ENCODE measurements around the gene VAV3. TPM values are rescaled to one million over a fixed set of nuclear protein-coding genes. Genes with fewer than 3 reads are reported as not detected.

Gene VAV3
- total RNA-seq, 4 donors from 2014 or later: 117 to 239 (median 135) TPM

DNA sequence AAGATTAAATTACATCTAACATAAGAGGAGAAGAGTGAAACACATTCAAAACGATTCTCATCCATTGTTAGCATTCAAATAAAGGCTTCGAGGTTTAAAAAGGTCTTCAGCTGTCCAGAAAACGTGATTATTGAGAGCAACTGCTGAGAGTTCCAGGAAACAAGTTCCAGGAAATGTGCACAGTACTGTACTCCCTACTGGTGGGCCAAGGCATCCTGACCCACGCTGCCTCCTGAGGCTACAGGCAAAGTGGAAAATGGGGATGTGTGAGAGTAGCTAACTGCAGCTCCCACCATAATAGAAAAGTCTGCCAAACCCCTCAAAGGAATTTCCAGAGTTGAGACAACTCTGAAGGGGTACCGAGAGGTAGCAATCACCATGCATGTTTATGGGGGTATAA is 2.0 kb downstream of the VAV3 start:
- TF ChIP-seq EP300 (IDR thresholded peaks at IDR 0.05) (no peak), POLR2A (IDR thresholded peaks at IDR 0.05) (no peak), POLR2AphosphoS5 (IDR thresholded peaks at IDR 0.05) (no peak)
- TF ChIP-seq, protein P1, sequence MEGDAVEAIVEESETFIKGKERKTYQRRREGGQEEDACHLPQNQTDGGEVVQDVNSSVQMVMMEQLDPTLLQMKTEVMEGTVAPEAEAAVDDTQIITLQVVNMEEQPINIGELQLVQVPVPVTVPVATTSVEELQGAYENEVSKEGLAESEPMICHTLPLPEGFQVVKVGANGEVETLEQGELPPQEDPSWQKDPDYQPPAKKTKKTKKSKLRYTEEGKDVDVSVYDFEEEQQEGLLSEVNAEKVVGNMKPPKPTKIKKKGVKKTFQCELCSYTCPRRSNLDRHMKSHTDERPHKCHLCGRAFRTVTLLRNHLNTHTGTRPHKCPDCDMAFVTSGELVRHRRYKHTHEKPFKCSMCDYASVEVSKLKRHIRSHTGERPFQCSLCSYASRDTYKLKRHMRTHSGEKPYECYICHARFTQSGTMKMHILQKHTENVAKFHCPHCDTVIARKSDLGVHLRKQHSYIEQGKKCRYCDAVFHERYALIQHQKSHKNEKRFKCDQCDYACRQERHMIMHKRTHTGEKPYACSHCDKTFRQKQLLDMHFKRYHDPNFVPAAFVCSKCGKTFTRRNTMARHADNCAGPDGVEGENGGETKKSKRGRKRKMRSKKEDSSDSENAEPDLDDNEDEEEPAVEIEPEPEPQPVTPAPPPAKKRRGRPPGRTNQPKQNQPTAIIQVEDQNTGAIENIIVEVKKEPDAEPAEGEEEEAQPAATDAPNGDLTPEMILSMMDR (IDR thresholded peaks at IDR 0.05): no peak
- Histone ChIP-seq H3K9me3 (no peaks in the 10 kb centered on the region), H3K4me3 (peak overlapping the region; percentile 72), H3K27me3 (no peaks in the 10 kb centered on the region), H3K27ac (no peak overlapping the region), H3K4me1 (peaks cover 26% of the 10 kb centered on the region), H3K36me3 (no peaks in the 10 kb centered on the region)
- DNase-seq (ENCODE audit: low spot score in 2 of 2): no peak
- WGBS: 50% methylated on average over 5 of the region's 5 CpGs

DNA sequence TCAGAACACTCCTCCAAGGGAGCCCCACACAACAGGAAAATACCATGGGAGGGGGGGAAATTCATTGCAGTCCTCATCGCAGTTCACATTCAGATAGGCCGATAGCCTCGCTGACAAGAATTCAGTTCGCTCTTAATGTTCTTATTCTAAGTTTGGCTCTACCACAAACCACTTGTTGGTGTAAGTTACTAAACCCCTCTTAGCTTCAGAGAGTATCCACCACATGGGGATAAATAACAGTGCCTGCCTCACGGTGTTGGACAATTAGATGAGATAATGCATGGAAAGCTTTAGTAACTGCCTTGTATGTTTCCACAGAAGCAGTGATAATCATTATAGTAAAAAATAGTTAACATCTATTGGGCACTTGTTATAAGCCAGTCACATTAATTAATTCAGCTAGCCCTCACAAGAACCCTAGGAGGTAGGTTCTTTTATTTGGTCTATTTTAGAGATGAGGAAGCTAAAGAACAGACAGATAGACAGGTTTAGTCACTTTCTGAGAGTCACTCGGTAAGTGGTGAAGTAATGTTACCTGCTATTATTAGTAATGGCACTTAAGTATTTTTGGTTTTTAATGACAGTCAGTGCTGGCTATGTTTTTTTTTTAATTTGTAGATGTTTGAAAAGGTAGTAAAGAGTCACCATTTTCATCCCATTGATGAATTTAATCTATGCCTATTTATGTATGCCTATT is 10.1 kb downstream of the VAV3 start:
- TF ChIP-seq, protein P1 (IDR thresholded peaks at IDR 0.05): no peak
- TF ChIP-seq POLR2AphosphoS5 (IDR thresholded peaks at IDR 0.05) (no peak), EP300 (IDR thresholded peaks at IDR 0.05) (no peak), POLR2A (IDR thresholded peaks at IDR 0.05) (no peak)
- Histone ChIP-seq H3K4me3 (no peak overlapping the region), H3K36me3 (no peaks in the 10 kb centered on the region), H3K4me1 (peaks cover 7% of the 10 kb centered on the region), H3K9me3 (no peaks in the 10 kb centered on the region), H3K27me3 (no peaks in the 10 kb centered on the region), H3K27ac (no peak overlapping the region)
- no peak for DNase-seq (ENCODE audit: low spot score in 2 of 2)
- WGBS: 90% methylated on average over 6 of the region's 6 CpGs

DNA sequence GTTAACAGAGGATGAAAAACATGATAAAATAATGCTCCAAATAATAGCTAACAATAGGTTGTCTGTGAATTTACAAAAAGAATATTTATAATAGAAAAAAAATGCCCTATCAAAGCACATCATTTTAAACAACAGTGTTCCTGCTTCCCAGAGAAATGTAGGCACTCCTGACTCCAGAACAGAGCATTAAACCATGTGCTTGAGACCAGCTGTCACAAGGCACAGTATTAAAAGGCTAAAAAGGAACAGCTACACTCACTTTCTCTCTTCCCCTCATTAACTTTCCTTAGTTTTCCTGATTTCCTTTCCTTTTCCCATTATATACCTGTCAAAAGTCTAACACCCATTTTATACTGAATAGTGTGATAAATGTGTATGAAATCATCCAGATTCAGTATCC is 10.9 kb downstream of the VAV3 start:
- no peak for DNase-seq (ENCODE audit: low spot score in 2 of 2)
- Histone ChIP-seq H3K36me3 (no peaks in the 10 kb centered on the region), H3K4me1 (peaks cover 7% of the 10 kb centered on the region), H3K4me3 (no peak overlapping the region), H3K27ac (no peak overlapping the region), H3K9me3 (no peaks in the 10 kb centered on the region), H3K27me3 (no peaks in the 10 kb centered on the region)
- TF ChIP-seq EP300 (IDR thresholded peaks at IDR 0.05) (no peak), POLR2A (IDR thresholded peaks at IDR 0.05) (no peak), POLR2AphosphoS5 (IDR thresholded peaks at IDR 0.05) (no peak)
- TF ChIP-seq, protein P1 (IDR thresholded peaks at IDR 0.05): no peak

DNA sequence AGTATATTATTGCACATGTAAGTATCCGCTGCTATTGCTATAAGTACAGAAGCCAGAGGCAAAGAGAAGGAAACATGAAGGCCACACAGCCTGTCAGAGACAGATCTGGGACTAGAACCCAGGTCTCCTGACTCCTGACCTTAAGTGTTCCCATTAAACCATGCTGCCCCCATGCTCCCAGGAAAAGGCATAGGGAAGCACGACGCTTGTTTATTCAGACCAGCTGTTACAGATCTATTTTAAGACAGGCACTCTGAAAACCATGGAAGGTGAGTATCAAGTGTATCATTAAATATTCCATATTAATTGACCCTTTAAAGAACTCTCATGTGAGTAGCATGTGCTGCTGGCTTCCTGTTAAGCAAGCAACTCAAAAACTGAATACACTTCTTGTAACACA is 11.4 kb downstream of the VAV3 start:
- Histone ChIP-seq H3K36me3 (no peaks in the 10 kb centered on the region), H3K4me1 (peaks cover 7% of the 10 kb centered on the region), H3K4me3 (no peak overlapping the region), H3K9me3 (no peaks in the 10 kb centered on the region), H3K27ac (peak overlapping the region; percentile 38), H3K27me3 (no peaks in the 10 kb centered on the region)
- TF ChIP-seq POLR2A (IDR thresholded peaks at IDR 0.05) (no peak), EP300 (IDR thresholded peaks at IDR 0.05) (no peak), POLR2AphosphoS5 (IDR thresholded peaks at IDR 0.05) (no peak)
- TF ChIP-seq, protein P1 (IDR thresholded peaks at IDR 0.05): no peak
- WGBS: 72% methylated on average over 3 of the region's 3 CpGs
- no peak for DNase-seq (ENCODE audit: low spot score in 2 of 2)

DNA sequence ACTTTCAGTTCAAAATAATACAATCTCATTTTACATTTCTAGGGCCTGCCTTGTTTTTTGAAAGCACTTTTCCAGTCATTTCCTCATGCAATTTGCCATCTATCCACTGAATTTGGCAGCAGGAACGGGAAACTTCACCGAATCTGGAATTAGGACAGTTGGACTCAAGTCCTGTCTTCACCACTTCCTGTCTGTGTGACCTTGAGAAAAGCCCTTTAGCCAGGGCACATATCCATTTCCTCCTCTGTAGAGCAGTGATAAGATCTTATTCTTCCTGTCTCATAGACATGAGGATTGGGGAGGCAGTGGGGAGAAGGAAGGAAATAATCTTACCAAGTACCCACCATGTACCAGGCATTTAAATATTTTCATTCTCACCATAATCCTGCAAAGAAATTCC is 12.0 kb downstream of the VAV3 start:
- H3K9me3 ChIP-seq: no peaks in the 10 kb centered on the region
- H3K27me3 ChIP-seq: no peaks in the 10 kb centered on the region
- H3K36me3 ChIP-seq: no peaks in the 10 kb centered on the region
- H3K27ac ChIP-seq: peak overlapping the region; percentile 38
- H3K4me3 ChIP-seq: no peak overlapping the region
- no peak for TF ChIP-seq EP300 (IDR thresholded peaks at IDR 0.05)
- no peak for TF ChIP-seq POLR2AphosphoS5 (IDR thresholded peaks at IDR 0.05)
- WGBS: 23% methylated on average over 2 of the region's 2 CpGs
- no peak for DNase-seq (ENCODE audit: low spot score in 2 of 2)
- peaks cover 7% of the 10 kb centered on the region for H3K4me1 ChIP-seq

DNA sequence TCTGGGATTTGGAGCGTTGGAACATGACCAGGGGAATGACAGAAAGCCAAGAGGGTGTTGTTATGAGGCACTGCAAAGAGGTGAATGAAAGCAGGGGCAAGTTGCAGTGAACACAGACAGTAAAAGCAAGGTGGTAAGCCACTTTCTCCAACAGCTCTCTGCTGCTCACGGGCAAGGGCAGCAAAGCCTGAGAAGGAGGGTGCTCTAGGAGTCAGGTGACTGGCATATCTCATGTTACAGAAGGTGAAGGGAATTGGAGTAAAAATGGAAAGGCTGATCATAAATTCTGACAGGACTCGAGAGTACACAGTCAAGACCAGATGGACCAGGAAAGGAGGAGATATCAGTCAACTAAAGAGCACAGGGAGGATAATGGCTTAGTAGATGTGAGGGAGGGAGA is 14.5 kb downstream of the VAV3 start:
- WGBS: 85% methylated on average over 3 of the region's 3 CpGs

More for the DNA sequence above, 14.5 kb downstream of the VAV3 start:
- H3K36me3 ChIP-seq: no peaks in the 10 kb centered on the region
- no peaks in the 10 kb centered on the region for H3K9me3 ChIP-seq
- TF ChIP-seq POLR2AphosphoS5 (IDR thresholded peaks at IDR 0.05): no peak
- no peak for TF ChIP-seq POLR2A (IDR thresholded peaks at IDR 0.05)
- TF ChIP-seq EP300 (IDR thresholded peaks at IDR 0.05): no peak
- TF ChIP-seq, protein P1 (IDR thresholded peaks at IDR 0.05): no peak
- H3K4me1 ChIP-seq: peaks cover 7% of the 10 kb centered on the region
- no peak overlapping the region for H3K4me3 ChIP-seq
- no peaks in the 10 kb centered on the region for H3K27me3 ChIP-seq
- DNase-seq (ENCODE audit: low spot score in 2 of 2): no peak
- H3K27ac ChIP-seq: no peak overlapping the region
